PFSK-1 (cell line): Measurements from ENCODE around the gene PROP1.

Experiments used
- FOXP2 ChIP-seq: optimal IDR thresholded peaks from 2 replicates; pipeline ENCODE3; 2011; ENCODE audit warnings: borderline replicate concordance, control low read depth, inconsistent platforms; ENCODE audit not compliant: insufficient read depth; ENCODE audit errors: extremely low read length, extremely low read depth
- POLR2AphosphoS5 ChIP-seq: IDR thresholded peaks from 2 replicates; pipeline ENCODE4 v1.6.1; 2012; ENCODE audit warnings: low read depth, mild to moderate bottlenecking, control low read depth, low read length, moderate library complexity
- SIN3A ChIP-seq: IDR thresholded peaks from 2 replicates; pipeline ENCODE4 v1.6.1; 2012; ENCODE audit warnings: mild to moderate bottlenecking, low read length, moderate library complexity, borderline replicate concordance; ENCODE audit not compliant: insufficient read depth
- TAF1 ChIP-seq: IDR thresholded peaks from 2 replicates; pipeline ENCODE4 v1.6.1; 2012; ENCODE audit warnings: low read length, control low read depth, borderline replicate concordance; ENCODE audit not compliant: insufficient read depth
- TF ChIP-seq, protein P1 (sequence below), 2 experiments: IDR thresholded peaks; 2 replicates each; pipeline versions ENCODE4 v1.6.1 to v1.8.0; 2011 to 2012; ENCODE audit warnings: low read depth in 2 of 2, low read length in 2 of 2, control low read depth in 1 of 2, inconsistent platforms in 1 of 2, mild to moderate bottlenecking in 1 of 2, moderate library complexity in 1 of 2; ENCODE audit not compliant: insufficient read depth in 1 of 2

The PROP1 gene

DNA sequence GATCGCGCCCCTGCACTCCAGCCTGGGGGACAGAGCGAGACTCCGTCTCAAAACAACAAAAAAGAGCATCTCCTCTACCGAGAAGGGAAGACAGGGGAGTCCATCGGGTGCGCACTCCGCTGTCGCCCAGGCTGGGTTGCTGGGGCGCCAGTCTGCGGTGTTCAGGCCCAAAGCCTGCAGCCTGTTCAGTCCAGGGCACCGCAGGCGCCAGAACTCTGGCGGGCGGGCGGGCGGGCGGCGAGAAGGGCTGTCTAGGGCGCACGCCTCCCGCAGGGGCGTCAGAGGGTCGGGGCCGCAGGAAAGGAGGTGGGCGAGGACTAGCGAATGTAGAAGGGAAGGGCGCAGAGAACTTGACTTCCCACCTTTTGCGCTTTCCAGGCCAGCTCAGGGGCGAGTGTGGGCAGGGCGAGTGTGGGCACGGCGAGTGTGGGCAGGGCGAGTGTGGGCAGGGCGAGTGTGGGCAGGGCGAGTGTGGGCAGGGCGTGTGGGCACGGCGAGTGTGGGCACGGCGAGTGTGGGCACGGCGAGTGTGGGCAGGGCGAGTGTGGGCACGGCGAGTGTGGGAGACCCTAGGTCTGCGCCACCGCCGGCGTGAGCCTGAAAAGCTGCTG is 10.5 kb downstream of the PROP1 start:
- no peak for TF ChIP-seq POLR2AphosphoS5
- no peak for TF ChIP-seq SIN3A
- TF ChIP-seq, protein P1, sequence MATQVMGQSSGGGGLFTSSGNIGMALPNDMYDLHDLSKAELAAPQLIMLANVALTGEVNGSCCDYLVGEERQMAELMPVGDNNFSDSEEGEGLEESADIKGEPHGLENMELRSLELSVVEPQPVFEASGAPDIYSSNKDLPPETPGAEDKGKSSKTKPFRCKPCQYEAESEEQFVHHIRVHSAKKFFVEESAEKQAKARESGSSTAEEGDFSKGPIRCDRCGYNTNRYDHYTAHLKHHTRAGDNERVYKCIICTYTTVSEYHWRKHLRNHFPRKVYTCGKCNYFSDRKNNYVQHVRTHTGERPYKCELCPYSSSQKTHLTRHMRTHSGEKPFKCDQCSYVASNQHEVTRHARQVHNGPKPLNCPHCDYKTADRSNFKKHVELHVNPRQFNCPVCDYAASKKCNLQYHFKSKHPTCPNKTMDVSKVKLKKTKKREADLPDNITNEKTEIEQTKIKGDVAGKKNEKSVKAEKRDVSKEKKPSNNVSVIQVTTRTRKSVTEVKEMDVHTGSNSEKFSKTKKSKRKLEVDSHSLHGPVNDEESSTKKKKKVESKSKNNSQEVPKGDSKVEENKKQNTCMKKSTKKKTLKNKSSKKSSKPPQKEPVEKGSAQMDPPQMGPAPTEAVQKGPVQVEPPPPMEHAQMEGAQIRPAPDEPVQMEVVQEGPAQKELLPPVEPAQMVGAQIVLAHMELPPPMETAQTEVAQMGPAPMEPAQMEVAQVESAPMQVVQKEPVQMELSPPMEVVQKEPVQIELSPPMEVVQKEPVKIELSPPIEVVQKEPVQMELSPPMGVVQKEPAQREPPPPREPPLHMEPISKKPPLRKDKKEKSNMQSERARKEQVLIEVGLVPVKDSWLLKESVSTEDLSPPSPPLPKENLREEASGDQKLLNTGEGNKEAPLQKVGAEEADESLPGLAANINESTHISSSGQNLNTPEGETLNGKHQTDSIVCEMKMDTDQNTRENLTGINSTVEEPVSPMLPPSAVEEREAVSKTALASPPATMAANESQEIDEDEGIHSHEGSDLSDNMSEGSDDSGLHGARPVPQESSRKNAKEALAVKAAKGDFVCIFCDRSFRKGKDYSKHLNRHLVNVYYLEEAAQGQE (IDR thresholded peaks at IDR 0.05; ENCODE audit: insufficient read depth in 1 of 2, low read depth in 2 of 2, low read length in 2 of 2): no peak
- TF ChIP-seq FOXP2: no peak
- TF ChIP-seq TAF1: no peak

DNA sequence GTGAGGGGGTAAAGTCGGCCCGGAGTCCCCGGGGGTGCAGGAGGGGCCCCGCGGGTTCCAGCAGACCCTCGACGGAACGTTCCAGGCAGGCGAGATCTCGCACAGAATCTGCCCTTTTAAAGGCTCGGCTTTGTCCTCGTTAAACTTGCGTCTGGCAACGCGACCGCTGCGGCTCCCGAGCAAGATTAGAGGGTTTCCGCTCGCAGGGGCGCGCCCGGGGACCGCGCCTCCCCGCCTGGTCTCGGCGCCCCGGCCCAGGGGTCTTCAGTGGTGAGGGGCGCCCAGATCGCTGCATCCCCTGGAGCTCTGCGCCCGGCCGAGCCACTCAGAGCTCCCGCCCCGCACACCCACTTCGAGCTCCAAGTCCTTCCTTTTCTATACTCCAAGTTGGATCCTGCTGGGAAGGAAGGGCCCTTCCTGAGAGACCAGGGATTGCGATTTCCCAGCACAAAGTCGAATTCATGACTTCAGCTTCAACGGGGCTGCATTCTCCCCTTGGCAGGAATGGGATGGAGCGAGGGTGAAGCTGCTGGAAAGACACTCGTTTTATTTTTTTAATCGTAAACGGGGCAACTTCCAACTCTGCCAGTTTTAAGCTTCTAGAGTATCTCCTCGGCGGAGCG is 11.3 kb downstream of the PROP1 start:
- TF ChIP-seq POLR2AphosphoS5 (no peak), SIN3A (no peak), FOXP2 (no peak), TAF1 (no peak)
- TF ChIP-seq, protein P1 (IDR thresholded peaks at IDR 0.05; ENCODE audit: insufficient read depth in 1 of 2, low read depth in 2 of 2, low read length in 2 of 2): no peak

DNA sequence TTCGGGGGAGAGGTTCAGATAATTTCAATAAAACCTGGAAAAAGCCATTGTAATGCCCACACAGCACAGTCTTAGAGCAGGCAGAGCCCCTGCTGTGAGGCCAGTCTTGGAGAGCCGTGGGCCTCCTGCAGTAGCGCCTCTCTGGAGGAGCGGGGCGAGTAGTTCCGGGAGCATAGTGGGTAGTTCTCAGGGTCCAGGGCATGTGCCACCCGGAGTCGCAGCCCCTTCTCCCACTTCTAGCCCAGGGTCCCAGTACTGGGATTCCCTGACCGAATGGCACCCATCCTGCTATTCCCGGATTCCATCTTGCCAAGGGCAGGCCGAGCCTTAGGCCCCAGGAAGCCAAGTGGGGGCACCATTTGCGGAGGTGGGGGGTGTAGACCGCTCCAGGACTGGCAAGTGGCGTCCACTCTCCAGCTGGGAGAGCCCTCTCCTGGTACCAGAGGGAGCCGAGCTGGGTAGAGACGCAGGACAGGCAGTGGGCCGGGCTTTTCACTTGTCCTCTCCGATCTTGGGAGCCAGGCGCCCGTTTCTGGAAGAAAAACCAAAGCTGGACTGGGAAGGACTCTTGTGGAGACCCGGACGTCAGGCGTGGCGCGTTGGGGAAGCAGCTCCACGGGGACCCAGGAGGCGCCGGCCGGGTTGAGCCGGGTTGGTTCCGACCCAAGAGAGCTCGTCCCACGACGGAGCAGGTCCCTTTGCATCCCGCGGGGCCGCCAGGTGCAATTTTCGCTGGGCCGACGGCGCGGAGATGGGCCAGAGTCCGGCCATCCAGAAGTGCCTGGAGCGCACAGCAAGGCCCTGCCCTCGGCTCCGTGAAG is 12.1 kb downstream of the PROP1 start:
- TF ChIP-seq, protein P1 (IDR thresholded peaks at IDR 0.05; ENCODE audit: insufficient read depth in 1 of 2, low read depth in 2 of 2, low read length in 2 of 2): no peak
- TF ChIP-seq FOXP2 (no peak), TAF1 (no peak), SIN3A (no peak), POLR2AphosphoS5 (no peak)

DNA sequence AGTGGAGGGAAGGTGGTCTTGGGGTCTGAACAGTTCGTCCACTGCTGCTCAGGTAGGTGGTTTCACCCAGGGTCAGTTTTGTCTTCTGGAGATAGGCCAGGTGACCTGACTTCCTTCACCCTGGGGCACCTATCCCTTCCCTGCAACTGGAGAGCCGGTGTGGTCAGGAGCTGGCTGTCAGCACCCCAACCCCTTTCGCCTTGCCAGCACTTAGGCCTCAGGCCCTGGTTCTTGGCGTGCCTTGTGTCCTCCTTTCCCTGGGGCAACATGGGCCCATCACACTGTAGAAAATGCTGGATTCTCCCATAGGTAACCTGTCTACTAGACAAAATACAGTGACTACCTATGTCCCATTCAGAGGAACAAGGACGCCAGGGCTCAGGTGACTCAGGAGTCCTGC is 13.1 kb downstream of the PROP1 start:
- no peak for TF ChIP-seq FOXP2
- no peak for TF ChIP-seq TAF1
- no peak for TF ChIP-seq SIN3A
- TF ChIP-seq, protein P1 (IDR thresholded peaks at IDR 0.05; ENCODE audit: insufficient read depth in 1 of 2, low read depth in 2 of 2, low read length in 2 of 2): no peak
- TF ChIP-seq POLR2AphosphoS5: no peak
